VCaP (cell line): ENCODE measurements around the gene LDB1.

ENCODE experiments used
- H3K27ac ChIP-seq: fragments of 450-650 bp; 2 replicates; pipeline ENCODE4 v1.5.1; 2017
- TF ChIP-seq, protein P1 (sequence below): fragments of 450-650 bp; conservative IDR thresholded peaks from 2 replicates; pipeline ENCODE4 v1.5.1; 2017; ENCODE audit warnings: mild to moderate bottlenecking, moderate library complexity

Gene LDB1

GRCh38 chr10:102085336-102085735, 34.8 kb downstream of the LDB1 start:
- H3K27ac ChIP-seq, result no peak overlapping the region

GRCh38 chr10:102083541-102083940, 36.6 kb downstream of the LDB1 start:
- TF ChIP-seq, protein P1, sequence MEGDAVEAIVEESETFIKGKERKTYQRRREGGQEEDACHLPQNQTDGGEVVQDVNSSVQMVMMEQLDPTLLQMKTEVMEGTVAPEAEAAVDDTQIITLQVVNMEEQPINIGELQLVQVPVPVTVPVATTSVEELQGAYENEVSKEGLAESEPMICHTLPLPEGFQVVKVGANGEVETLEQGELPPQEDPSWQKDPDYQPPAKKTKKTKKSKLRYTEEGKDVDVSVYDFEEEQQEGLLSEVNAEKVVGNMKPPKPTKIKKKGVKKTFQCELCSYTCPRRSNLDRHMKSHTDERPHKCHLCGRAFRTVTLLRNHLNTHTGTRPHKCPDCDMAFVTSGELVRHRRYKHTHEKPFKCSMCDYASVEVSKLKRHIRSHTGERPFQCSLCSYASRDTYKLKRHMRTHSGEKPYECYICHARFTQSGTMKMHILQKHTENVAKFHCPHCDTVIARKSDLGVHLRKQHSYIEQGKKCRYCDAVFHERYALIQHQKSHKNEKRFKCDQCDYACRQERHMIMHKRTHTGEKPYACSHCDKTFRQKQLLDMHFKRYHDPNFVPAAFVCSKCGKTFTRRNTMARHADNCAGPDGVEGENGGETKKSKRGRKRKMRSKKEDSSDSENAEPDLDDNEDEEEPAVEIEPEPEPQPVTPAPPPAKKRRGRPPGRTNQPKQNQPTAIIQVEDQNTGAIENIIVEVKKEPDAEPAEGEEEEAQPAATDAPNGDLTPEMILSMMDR, result no peak

More at GRCh38 chr10:102085336-102085735, 34.8 kb downstream of the LDB1 start:
- TF ChIP-seq, protein P1, result no peak

GRCh38 chr10:102072673-102073527, 47.3 kb downstream of the LDB1 start:
- TF ChIP-seq, protein P1, result peak; percentile 95
- no peak overlapping the region for H3K27ac ChIP-seq

More at GRCh38 chr10:102083541-102083940, 36.6 kb downstream of the LDB1 start:
- no peak overlapping the region for H3K27ac ChIP-seq

DNA sequence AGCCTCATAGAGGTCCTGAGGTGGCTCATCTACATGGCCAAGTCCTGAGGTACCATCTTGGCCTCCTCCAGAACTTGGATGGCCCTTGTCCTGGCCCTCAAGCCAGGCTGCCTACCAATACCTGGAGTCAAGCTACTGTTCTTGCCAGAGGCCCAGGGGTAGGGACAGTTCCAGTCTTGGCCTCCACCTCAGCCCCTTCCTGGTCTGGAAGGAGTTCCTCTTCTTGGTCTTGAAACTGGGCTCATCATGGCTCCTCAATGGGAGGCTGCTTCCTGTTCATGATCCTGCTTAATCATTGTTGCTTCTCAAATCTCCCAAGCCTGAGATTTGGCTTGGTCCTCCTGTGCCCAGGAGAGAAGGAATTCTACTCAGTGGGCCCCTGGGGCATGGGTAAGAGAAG, 51.1 kb downstream of the LDB1 start:
- TF ChIP-seq, protein P1, result no peak
- no peak overlapping the region for H3K27ac ChIP-seq

- TF ChIP-seq, protein P1, result no peak
- H3K27ac ChIP-seq, result no peak overlapping the region
Observed at GRCh38 chr10:102068216-102068615, 52.0 kb downstream of the LDB1 start.

DNA sequence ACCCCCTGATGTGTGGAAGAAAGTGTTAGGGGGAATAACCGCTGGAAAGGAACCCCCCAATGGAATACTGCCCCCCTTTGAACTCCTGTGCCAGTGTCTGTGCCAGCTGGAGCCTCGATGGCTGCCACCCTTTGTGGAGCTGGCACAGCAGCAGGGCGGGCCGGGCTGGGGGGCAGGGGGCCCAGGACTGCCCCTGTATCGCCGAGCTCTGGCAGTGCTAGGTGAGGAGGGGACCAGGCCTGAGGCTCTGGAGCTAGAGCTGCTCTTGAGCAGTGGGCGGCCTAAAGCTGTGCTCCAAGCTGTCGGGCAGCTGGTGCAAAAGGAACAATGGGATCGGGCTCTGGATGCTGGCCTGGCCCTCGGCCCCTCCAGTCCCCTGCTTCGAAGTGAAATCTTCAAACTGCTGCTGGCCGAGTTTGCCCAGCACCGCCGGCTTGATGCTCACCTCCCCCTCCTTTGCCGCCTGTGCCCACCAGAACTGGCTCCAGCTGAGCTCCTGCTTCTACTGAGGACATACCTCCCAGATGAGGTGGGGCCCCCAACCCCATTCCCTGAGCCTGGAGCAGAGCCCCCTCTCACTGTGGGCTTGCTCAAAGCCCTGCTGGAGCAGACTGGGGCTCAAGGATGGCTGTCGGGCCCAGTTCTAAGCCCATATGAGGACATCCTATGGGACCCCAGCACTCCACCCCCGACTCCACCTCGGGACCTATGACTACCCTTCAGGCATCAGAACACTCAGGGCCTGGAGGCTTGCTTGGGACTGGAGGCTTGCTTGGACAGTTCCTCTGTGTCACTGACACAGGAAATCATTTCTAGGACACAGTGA, 52.9 kb downstream of the LDB1 start:
- no peak overlapping the region for H3K27ac ChIP-seq
- TF ChIP-seq, protein P1, result no peak
